KG1 (cell line): ENCODE results near the gene MPZL1.
"Not testable (repeated sequence)": the region's sequence is repeated elsewhere in the genome, so short reads cannot be mapped to it uniquely, and the experiment has no call there.

Source experiments
- DNase-seq: peaks from one replicate; lab custom pipeline; 2025; lab: John Stamatoyannopoulos, UW

The MPZL1 gene

GRCh38 chr1:167719715-167720421 lies 1.9 kb upstream of the MPZL1 start:
- DNase-seq: not testable (repeated sequence)

DNA sequence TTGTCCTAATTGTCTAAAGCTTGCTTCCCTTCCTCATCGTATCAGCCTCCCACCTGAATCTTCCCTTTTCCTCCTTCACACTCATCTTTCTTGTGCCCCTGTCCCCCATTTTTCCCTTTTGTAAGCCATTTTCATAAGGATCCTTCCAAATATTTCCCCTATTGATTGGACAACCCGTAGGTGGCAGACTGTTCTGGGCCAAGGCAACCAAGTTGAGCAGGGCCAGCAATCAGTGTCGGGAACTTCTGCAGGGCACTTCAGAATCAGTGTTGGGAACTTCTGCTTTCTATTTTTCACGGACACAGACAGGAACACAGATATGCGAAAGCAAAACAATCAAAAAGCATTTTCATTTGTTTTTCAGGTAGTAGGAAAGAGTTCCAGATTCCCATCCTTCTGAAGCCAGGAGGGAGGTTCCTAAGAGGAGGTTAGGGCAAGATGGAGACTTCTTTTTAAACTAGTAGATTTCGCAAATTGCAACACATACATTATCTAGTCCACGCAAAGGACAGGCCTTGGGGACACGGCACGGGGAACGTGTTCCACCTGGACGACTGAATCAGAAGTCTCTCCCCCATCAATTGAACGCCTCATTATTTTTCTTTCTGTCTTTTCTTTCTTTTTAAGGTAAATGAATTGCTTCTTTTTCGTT lies 691 bp upstream of the MPZL1 start:
- DNase-seq: no peak

- DNase-seq: no peak
These were observed 529 bp downstream of the MPZL1 start for GRCh38 chr1:167722152-167722869.

- DNase-seq: no peak
These were observed 1.1 kb downstream of the MPZL1 start for GRCh38 chr1:167722870-167723251.

DNA sequence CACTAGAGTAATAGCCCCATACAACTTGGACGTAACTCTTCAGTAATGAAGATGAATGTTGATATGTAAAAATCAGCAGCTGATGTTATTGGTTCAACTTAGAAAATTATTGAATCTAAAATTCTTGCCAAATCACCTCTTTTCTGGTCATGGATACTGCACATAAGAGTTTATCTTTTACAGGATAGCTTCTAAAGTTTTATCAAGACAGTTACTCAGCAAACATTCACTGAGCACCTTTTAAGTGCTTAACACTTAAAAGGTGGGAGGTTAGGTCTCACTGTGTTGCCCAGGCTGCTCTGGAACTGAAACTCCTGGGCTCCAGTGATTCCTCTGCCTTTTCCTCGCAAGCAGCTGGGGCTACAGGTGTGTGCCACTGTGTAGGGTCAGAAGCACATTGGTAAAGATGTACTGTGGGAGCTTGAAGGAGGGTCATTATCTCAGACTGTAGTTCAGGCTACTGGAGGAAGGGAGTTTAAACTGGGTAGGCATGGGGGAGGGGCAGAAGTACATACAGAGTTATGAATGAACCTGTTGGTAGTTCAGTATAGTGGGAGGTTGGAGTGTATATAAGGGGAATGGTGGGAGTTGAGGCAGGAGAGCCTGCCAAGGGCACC lies 2.0 kb downstream of the MPZL1 start:
- DNase-seq: no peak

- DNase-seq: no peak
These were observed 4.2 kb downstream of the MPZL1 start for GRCh38 chr1:167726008-167726407.

DNA sequence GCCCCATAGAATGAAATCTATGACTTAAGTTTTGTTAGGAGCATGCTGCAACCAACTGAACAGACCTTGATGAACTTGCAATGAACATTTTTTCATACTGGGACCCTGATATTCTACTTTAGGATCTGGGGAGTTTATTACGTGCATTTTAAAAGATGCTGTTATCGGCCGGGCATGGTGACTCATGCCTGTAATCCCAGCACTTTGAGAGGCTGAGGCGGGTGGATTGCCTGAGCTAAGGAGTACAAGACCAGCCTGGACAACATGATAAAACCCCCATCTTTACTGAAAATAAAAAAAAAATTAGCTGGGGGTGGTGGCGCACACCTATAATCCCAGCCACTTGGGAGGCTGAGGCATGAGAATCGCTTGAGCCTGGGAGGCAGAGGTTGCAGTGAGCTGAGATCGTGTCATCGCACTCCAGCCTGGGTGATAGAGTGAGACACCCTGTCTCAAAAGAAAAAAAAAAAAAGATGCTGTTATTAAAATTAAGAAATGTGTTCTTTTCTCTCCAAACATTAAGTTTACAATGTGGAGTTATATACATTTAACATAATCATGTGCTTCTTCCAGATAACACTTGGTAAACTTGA lies 7.1 kb downstream of the MPZL1 start:
- DNase-seq: no peak

DNA sequence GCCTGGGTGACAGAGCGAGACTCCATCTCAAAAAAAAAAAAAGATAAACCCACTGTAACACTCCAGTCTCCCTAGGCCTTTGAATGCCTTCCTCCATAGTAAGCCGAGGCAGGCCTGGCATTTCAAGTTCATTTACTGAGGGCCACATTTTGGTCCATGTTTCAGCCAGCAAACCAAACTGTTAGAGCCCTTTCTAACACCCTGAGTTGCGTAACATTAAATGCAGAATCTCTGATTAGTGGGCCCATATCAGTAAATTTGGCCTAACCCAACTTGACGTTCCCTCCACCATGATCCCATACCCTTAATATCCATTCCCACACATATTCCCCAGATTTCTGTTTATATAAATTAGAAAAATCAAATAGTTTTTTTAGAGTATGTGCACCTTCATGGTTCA lies 12.4 kb downstream of the MPZL1 start:
- DNase-seq: no peak

GRCh38 chr1:167734841-167735240 lies 13.1 kb downstream of the MPZL1 start:
- no peak for DNase-seq

DNA sequence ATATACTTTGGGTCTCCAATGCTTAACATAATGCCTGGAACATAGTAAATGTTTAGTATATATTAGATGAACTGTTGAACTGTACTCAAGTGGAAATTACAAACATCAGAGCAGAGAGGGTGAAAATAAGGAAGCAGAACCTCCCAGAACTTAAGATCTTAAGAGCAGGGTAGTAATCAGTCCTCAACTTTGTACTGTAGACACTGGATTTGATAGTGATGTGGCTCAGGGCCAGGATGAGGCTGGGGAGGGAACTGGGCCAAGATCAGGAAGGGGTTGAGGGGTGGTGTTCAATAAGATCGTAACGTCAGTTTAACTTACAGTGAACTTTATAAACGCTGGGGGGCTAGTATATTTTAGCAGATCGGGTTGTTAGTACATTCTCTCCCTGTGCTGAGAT lies 15.4 kb downstream of the MPZL1 start:
- DNase-seq: no peak

DNA sequence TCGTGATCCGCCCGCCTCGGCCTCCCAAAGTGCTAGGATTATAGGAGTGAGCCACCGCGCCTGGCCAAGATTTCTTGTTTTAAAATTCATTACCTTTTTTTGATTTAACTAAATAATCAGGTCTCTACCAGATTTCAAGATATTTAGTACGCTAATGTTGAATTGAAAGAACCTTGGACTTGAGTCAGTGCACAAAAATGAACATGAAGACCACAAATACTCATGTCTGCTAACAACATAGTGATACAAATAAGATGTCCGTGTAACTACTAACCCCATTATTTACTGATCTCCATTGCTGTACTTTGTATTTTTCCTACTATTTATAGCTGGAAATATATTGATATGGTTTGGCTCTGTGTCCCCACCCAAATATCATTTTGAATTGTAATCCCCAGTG lies 16.4 kb downstream of the MPZL1 start:
- no peak for DNase-seq

DNA sequence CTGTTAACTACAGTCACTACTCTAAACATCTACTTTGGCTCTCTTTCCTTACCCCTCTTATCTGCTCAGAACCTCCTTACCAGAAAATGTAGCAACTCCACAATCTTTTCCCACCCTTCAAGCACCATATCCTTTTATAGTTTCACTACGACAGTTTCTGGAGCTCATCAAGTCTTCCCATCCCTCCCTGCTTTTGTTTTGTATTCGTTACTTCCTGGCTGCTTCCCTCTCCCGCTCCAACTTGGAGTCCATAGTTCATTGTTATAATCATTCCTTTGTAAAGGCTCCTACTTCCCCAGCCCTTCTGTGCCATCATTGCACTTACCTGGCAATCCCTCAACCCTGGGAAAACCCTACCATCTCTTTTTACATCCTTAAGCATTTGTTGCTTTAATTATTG lies 18.0 kb downstream of the MPZL1 start:
- DNase-seq: no peak

DNA sequence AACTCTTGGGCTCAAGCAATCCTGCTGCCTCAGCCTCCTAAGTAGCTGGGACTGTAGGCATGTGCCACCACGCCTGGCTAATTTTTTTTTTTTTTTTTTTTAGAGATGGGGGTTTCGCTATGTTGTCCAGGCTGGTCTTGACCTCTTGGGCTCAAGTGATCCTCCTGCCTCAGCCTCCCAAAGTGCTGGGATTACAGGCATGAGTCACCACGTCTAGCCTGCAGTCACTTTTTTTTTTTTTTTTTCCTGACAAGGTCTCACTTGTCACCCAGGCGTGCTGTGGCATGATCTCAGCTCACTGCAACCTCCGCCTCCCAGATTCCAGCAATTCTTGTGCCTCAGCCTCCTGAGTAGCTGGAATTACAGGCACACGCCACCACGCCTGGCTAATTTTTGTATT lies 19.3 kb downstream of the MPZL1 start:
- DNase-seq: not testable (repeated sequence)

DNA sequence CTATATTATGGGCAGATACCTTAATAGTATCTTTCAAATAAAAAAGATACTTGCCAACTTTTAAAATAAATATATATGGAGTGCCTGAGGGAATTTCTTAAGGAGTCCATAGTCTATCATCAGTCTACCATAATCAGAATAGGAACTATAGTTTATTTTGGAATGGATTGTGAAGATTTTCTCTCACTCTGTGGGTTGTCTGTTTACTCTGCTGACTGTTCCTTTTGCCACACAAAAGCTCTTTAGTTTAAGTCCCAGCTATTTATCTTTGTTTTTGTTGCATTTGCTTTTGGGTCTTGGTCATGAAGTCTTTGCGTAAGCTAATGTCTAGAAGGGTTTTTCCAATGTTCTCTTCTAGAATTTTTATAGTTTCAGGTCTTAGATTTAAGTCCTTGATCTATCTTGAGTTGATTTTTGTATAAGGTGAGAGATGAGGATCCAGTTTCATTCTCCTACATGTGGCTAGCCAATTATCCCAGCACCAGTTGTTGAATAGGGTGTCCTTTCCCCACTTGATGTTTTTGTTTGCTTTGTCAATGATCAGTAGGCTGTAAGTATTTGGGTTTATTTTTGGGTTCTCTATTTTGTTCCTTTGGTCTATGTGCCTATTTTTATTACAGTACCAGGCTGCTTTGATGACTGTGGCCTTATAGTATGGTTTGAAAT lies 20.7 kb downstream of the MPZL1 start:
- DNase-seq: not testable (repeated sequence)

- no peak for DNase-seq
These were observed 23.1 kb downstream of the MPZL1 start for GRCh38 chr1:167744901-167745300.

- DNase-seq: no peak
These were observed 24.4 kb downstream of the MPZL1 start for GRCh38 chr1:167746013-167746672.

DNA sequence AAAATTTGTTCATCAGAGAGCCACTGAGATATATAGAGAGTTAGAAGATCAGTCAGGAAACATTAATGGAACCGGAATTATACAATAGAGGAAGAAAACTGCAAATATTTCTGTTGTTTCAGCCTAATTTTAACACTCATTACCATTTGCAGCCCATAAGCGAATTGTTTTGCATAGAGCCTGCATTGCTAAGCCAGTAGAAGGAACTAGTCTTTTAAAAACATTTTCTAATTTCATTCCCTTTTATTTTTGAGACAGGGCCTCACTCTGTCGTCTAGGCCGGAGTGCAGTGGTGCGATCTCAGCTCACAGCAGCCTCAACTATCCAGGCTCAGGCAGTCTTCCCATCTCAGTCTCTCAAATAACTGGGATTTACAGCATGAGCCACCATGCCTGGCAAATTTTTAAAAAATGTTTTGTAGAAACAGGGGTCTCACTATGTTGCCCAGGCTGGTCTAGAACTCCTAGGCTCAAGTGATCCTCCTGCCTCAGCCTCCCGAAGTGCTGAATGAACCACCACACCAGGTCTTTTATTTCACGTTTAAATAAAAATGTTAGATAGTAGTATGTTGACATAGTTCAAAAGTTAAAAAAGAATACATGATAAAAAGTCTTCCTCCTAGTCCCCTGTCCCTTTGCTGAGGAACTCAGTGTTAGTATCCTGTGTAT lies 25.3 kb downstream of the MPZL1 start:
- no peak for DNase-seq

GRCh38 chr1:167747988-167748387 lies 26.2 kb downstream of the MPZL1 start:
- DNase-seq: no peak

- no peak for DNase-seq
These were observed 27.1 kb downstream of the MPZL1 start for GRCh38 chr1:167748906-167749305.

DNA sequence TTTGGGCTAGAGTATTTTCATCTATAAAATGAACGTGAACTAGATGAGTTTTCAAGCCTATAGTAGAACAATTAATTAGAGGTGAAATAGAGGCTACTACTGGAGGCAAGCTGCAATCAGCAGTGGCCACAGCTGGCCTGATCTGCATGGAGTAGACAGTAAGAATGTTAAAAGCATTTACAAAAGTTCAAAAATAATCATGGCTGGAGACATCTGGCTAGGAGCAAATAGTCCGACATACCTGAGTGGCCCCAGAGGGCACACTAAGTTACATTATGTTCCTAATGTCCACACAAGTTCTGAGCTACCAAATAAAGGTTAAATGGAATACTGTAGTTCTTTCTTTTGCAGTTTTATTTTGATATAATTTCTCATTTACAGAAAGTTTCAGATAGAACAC lies 28.0 kb downstream of the MPZL1 start:
- DNase-seq: no peak

DNA sequence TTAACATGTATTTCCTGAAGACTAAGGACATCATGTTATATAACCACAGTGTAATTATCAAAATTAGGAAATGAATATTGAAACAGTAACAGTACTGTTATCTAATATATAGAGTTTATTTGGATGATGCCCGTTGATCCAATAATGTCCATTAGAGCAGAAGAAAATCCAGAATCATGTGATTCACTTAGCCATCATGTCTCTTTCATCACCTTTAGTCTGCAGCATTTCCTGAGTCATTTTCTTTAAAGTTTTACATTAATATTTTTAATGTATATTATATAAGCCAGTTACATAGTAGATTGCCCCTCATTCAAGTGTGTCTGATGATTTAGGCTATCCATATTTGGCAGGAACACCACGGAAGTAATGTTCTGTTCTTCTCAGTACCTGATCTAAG lies 28.9 kb downstream of the MPZL1 start:
- no peak for DNase-seq
